ENCODE measurements around the gene MORF4L1. TPM values are rescaled to one million over a fixed set of nuclear protein-coding genes. Genes with fewer than 3 reads are reported as not detected.

MORF4L1 gene
- total and polyA plus RNA-seq, 10 of the 15 experiments (the other 5 are each of a cell fraction or from before 2014, with no cell fraction given) = 113 to 636 (median 229) TPM

- no peak for TF ChIP-seq CEBPB (IDR thresholded peaks at IDR 0.05; ENCODE audit: borderline replicate concordance in 1 of 2, low read depth in 2 of 2, low read length in 2 of 2)
- 0 out of 2 replicates have a peak, but pooled peaks have one; percentile 25 for TF ChIP-seq MEF2A (IDR thresholded peaks at IDR 0.05; ENCODE audit: insufficient read depth, low read depth, low read length)
- TF ChIP-seq CHD2 (IDR thresholded peaks at IDR 0.05; ENCODE audit: borderline replicate concordance, low read depth, low read length) = no peak
- no peak for TF ChIP-seq E2F4 (IDR thresholded peaks at IDR 0.05; ENCODE audit: low read depth, low read length)
These were observed 72.1 kb downstream of the MORF4L1 start, which contains the start of gene CTSH (continued) for GRCh38 chr15:78944669-78945407.

- Histone ChIP-seq H3K4me2 (ENCODE audit: control insufficient read depth, insufficient read depth) (no peak overlapping the region), H3K4me3 (no peak overlapping the region), H3K9ac (ENCODE audit: control insufficient read depth, insufficient read depth, low read length) (no peak overlapping the region), H3K9me3 (replicated peaks; ENCODE audit: control insufficient read depth, insufficient read depth, low read length) (no peaks in the 10 kb centered on the region), H3K79me2 (ENCODE audit: control insufficient read depth, insufficient read depth, low read length) (peaks cover 35% of the 10 kb centered on the region), H3K4me1 (ENCODE audit: control insufficient read depth, insufficient read depth, low read length) (peaks cover 8% of the 10 kb centered on the region), H3K36me3 (ENCODE audit: control insufficient read depth in 2 of 2, insufficient read depth in 2 of 2, low read length in 1 of 2) (no peaks in the 10 kb centered on the region), H2AFZ (ENCODE audit: control insufficient read depth, low read depth, low read length) (no peak overlapping the region), H3K27ac (ENCODE audit: control insufficient read depth, insufficient read depth) (no peak overlapping the region), H4K20me1 (ENCODE audit: control insufficient read depth, insufficient read depth) (no peaks in the 10 kb centered on the region), H3K27me3 (replicated peaks in 1 of 2; ENCODE audit: control insufficient read depth in 2 of 2, insufficient read depth in 2 of 2, low read length in 1 of 2) (no peaks in the 10 kb centered on the region; a peak in 1 of 4 replicates)
- 77% methylated on average over 5 of the region's 5 CpGs for WGBS (ENCODE audit: insufficient coverage, insufficient replicate concordance, low lambda C conversion rate, missing lambda C conversion rate)
- ChIA-PET POLR2A (interaction anchor here (0.7 to 1.2 kb wide), 2 partner anchors 28 to 239 kb away, joined by 3 to 4 read pairs; no protein-coding TSS in a partner anchor), SMC1A (ENCODE audit: uncharacterized antibody, unreplicated experiment) (interaction anchor here (0.6 to 1.2 kb wide), 2 partner anchors 33 to 72 kb away, joined by 3 read pairs; no protein-coding TSS in a partner anchor), CTCF (interaction anchor here (1.0 to 1.8 kb wide), 2 partner anchors 33 to 60 kb away, joined by 4 to 7 read pairs; no protein-coding TSS in a partner anchor), RAD21 (ENCODE audit: unreplicated experiment) (no interaction called here)
- FAIRE-seq (no peak), DNase-seq (ENCODE audit: low read depth, low spot score) (no peak), ATAC-seq (no peak)
- TF ChIP-seq BHLHE40 (IDR thresholded peaks at IDR 0.05; ENCODE audit: borderline replicate concordance in 1 of 2, low read depth in 2 of 2, low read length in 1 of 2) (no peak), FOXM1 (IDR thresholded peaks at IDR 0.05; ENCODE audit: low read depth, low read length) (no peak), EGR1 (IDR thresholded peaks at IDR 0.05; ENCODE audit: borderline replicate concordance in 1 of 2, low read depth in 2 of 2, low read length in 2 of 2) (no peak), STAT3 (IDR thresholded peaks at IDR 0.05; ENCODE audit: low read depth, low read length) (no peak), SUZ12 (IDR thresholded peaks at IDR 0.05; ENCODE audit: unreplicated experiment) (no peak), SREBF1 (IDR thresholded peaks at IDR 0.05; ENCODE audit: low read length) (no peak), CBFB (IDR thresholded peaks at IDR 0.05; ENCODE audit: low read depth) (no peak), MYC (IDR thresholded peaks at IDR 0.05; ENCODE audit: insufficient read depth, insufficient read length, insufficient replicate concordance, low read length, severe bottlenecking) (no peak), WRNIP1 (IDR thresholded peaks at IDR 0.05; ENCODE audit: borderline replicate concordance, low read depth, low read length) (no peak), CHD2 (IDR thresholded peaks at IDR 0.05; ENCODE audit: borderline replicate concordance, low read depth, low read length) (no peak)
- in situ Hi-C loops (cut with MboI) (no loop called here), intact Hi-C loops (cut with micrococcal nuclease; ENCODE audit: unreplicated experiment) (no loop called here)
- no TSS peak for BruUV-seq (replicated peaks)
These were observed 73.8 kb downstream of the MORF4L1 start for GRCh38 chr15:78946493-78946892.

All from GM12878 (cell line).